Thoracic aorta (tissue), 2 donors: ENCODE results near the gene SLIT3. TPM values are rescaled to one million over a fixed set of nuclear protein-coding genes. Genes with fewer than 3 reads are reported as not detected.
"Not testable (repeated sequence)": the region's sequence is repeated elsewhere in the genome, so short reads cannot be mapped to it uniquely, and the experiment has no call there.

Experiments
- ATAC-seq: fragments of 150-250 bp; one replicate; pipeline ENCODE4 v1.8.0; 2017; ENCODE audit warnings: low read depth; ENCODE audit not compliant: insufficient number of reproducible peaks, low FRiP score
- DNase-seq: peaks from one replicate; pipeline ENCODE4 v3.0.0-alpha.2; 2020; ENCODE audit warnings: low spot score
- H3K27ac ChIP-seq, 2 donors: fragments of 200-600 bp; sonication (generic); 1 replicate in 1 of 2; 2 replicates in 1 of 2; pipeline ENCODE4 v1.5.1; 2016; ENCODE audit warnings: mild to moderate bottlenecking in 2 of 2, moderate library complexity in 2 of 2
- H3K27me3 ChIP-seq: fragments of 200-600 bp; sonication (generic); replicated peaks from 2 replicates; pipeline ENCODE4 v1.6.0; 2016; ENCODE audit warnings: mild to moderate bottlenecking; ENCODE audit not compliant: insufficient read depth
- H3K36me3 ChIP-seq: fragments of 200-600 bp; sonication (generic); one replicate; pipeline ENCODE4 v1.5.1; 2016
- H3K4me1 ChIP-seq, 2 donors: fragments of 200-600 bp; sonication (generic); 1 replicate in 1 of 2; 2 replicates in 1 of 2; pipeline versions ENCODE4 v1.5.1 to v1.6.0; 2016; ENCODE audit warnings: low read depth in 2 of 2, mild to moderate bottlenecking in 1 of 2; ENCODE audit not compliant: control insufficient read depth in 1 of 2
- H3K4me3 ChIP-seq: fragments of 200-600 bp; sonication (generic); 2 replicates; pipeline ENCODE4 v1.5.1; 2016; ENCODE audit warnings: mild to moderate bottlenecking
- H3K9me3 ChIP-seq: fragments of 200-600 bp; sonication (generic); 2 replicates; pipeline ENCODE4 v1.5.1; 2016
- CTCF ChIP-seq: fragments of 200-600 bp; sonication (generic); IDR thresholded peaks from one replicate; pipeline ENCODE4 v1.5.1; 2019; ENCODE audit warnings: antibody characterized with exemption
- total RNA-seq, 2 donors: library from RNA; depleted of rRNA; stranded (reverse); fragments of >200 nt; gene quantifications; one replicate each; pipeline versions ENCODE4 v1.1.0 to v1.2.3, GENCODE V29; 2016

SLIT3 gene
- total RNA-seq, 2 donors from 2014 or later = 80.1 to 86.9 TPM

GRCh38 chr5:169219351-169219750 lies 81.6 kb downstream of the SLIT3 start:
- DNase-seq = no peak
- H3K27me3 ChIP-seq = no peaks in the 10 kb centered on the region
- no peak for ATAC-seq

GRCh38 chr5:169218861-169219260 lies 82.1 kb downstream of the SLIT3 start:
- DNase-seq (no peak), ATAC-seq (no peak)
- no peak for TF ChIP-seq CTCF
- H3K9me3 ChIP-seq = no peaks in the 10 kb centered on the region
- no peaks in the 10 kb centered on the region for H3K36me3 ChIP-seq
- peaks cover 7 to 22% of the 10 kb centered on the region in 2 donors for H3K4me1 ChIP-seq
- H3K4me3 ChIP-seq = no peak overlapping the region
- H3K27me3 ChIP-seq = no peaks in the 10 kb centered on the region
- no peak overlapping the region for H3K27ac ChIP-seq

More at GRCh38 chr5:169219351-169219750, 81.6 kb downstream of the SLIT3 start:
- no peak for TF ChIP-seq CTCF
- Histone ChIP-seq H3K4me1 (peaks cover 7 to 24% of the 10 kb centered on the region in 2 donors), H3K4me3 (no peak overlapping the region), H3K9me3 (no peaks in the 10 kb centered on the region), H3K27ac (no peak overlapping the region), H3K36me3 (no peaks in the 10 kb centered on the region)

GRCh38 chr5:169218176-169218575 lies 82.8 kb downstream of the SLIT3 start:
- ATAC-seq = no peak
- Histone ChIP-seq H3K27ac (no peak overlapping the region), H3K27me3 (no peaks in the 10 kb centered on the region), H3K36me3 (no peaks in the 10 kb centered on the region), H3K4me3 (no peak overlapping the region), H3K9me3 (no peaks in the 10 kb centered on the region), H3K4me1 (peaks cover 3 to 15% of the 10 kb centered on the region in 2 donors)
- TF ChIP-seq CTCF = no peak
- DNase-seq = no peak

- no peak for TF ChIP-seq CTCF
- ATAC-seq = no peak
- H3K9me3 ChIP-seq = no peaks in the 10 kb centered on the region
- no peak for DNase-seq
- no peaks in the 10 kb centered on the region for H3K27me3 ChIP-seq
- H3K36me3 ChIP-seq = no peaks in the 10 kb centered on the region
- H3K4me3 ChIP-seq = no peak overlapping the region
- H3K4me1 ChIP-seq = peaks cover 0 to 7% of the 10 kb centered on the region in 2 donors
- no peak overlapping the region for H3K27ac ChIP-seq
Measured at GRCh38 chr5:169216866-169217265, 84.1 kb downstream of the SLIT3 start.

- Histone ChIP-seq H3K27me3 (no peaks in the 10 kb centered on the region), H3K36me3 (no peaks in the 10 kb centered on the region), H3K27ac (no peak overlapping the region), H3K4me3 (no peak overlapping the region), H3K4me1 (no peaks in the 10 kb centered on the region), H3K9me3 (no peaks in the 10 kb centered on the region)
- no peak for TF ChIP-seq CTCF
- no peak for DNase-seq
- ATAC-seq = no peak
Measured at GRCh38 chr5:169213479-169213878, 87.5 kb downstream of the SLIT3 start.

GRCh38 chr5:169211761-169212160 lies 89.2 kb downstream of the SLIT3 start:
- H3K27ac ChIP-seq, H3K4me1 ChIP-seq, H3K9me3 ChIP-seq, DNase-seq, H3K36me3 ChIP-seq, H3K4me3 ChIP-seq, H3K27me3 ChIP-seq, ATAC-seq: not testable (repeated sequence)
